HFF-Myc (cell line): ENCODE data around the gene ABCA1.
"Not testable (repeated sequence)": the region's sequence is repeated elsewhere in the genome, so short reads cannot be mapped to it uniquely, and the experiment has no call there.

Source experiments
- DNase-seq: peaks from one replicate; pipeline ENCODE4 v3.0.0-alpha.2; 2011; ENCODE audit warnings: low read depth; ENCODE audit errors: extremely low read depth
- H3K4me3 ChIP-seq: replicated peaks from 2 replicates; pipeline ENCODE4 v1.5.1; 2011; ENCODE audit warnings: low read depth, mild to moderate bottlenecking, control low read depth, low read length
- TF ChIP-seq, protein P1 (sequence below): IDR thresholded peaks from 2 replicates; pipeline ENCODE4 v1.5.1; 2012; ENCODE audit warnings: mild to moderate bottlenecking, low read depth, low read length, control low read depth; ENCODE audit errors: missing control alignments

Gene ABCA1

DNA sequence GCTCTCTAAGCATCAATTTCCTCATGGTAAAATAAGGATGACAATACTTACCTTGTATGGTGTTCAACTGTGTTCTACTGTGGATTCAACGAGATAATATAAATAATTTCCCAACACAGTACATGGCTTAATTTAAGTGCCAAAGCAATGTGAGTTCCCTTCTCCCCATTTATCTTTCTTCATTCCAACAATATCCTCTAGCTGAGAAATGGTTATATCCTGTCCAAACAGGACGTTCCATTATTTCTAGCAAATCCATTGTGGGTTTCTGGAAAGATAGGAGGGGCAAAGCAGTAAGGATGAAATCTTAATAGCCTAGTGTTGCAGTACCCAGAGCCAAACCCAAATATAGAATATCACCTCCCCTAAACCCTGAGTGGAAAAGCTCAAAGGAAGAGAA lies 22.0 kb downstream of the ABCA1 start:
- no peak for DNase-seq
- TF ChIP-seq, protein P1, sequence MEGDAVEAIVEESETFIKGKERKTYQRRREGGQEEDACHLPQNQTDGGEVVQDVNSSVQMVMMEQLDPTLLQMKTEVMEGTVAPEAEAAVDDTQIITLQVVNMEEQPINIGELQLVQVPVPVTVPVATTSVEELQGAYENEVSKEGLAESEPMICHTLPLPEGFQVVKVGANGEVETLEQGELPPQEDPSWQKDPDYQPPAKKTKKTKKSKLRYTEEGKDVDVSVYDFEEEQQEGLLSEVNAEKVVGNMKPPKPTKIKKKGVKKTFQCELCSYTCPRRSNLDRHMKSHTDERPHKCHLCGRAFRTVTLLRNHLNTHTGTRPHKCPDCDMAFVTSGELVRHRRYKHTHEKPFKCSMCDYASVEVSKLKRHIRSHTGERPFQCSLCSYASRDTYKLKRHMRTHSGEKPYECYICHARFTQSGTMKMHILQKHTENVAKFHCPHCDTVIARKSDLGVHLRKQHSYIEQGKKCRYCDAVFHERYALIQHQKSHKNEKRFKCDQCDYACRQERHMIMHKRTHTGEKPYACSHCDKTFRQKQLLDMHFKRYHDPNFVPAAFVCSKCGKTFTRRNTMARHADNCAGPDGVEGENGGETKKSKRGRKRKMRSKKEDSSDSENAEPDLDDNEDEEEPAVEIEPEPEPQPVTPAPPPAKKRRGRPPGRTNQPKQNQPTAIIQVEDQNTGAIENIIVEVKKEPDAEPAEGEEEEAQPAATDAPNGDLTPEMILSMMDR = no peak
- H3K4me3 ChIP-seq = no peak overlapping the region

DNA sequence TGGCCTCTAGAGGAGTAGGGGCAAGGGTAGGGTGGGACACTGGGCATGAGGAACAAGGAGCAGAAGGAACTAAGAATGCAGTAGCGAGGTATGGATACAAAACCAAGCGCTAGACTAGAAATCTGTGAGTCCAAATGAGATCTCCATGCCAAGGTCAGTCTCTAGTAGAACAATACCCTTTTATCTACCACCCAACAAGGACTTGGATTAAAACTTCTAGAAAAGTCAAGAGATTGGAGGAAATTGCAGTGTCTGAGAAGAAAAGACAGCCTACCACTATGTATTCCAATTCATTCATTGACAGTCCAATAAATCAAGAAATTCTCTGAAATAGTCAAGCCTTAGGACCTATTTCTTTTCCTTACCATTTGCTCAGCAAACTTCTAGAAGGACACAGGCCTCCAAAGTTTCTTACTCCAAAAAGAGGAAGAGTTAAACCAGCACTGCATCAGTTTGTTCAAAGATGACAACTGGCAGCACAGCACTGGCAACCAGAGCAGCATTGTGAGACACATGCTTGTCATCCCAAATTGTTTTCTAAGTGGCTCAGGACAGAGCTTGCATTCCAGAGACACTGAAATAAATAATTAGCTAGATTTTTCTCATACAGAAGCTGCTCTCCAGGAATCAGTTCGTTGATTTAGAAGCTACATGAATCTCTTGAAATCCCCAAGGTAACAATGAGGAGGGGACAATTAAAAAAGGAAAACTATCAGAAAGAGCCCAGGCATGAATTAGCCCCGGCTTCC lies 22.6 kb downstream of the ABCA1 start:
- TF ChIP-seq, protein P1 = no peak
- DNase-seq = no peak
- no peak overlapping the region for H3K4me3 ChIP-seq

DNA sequence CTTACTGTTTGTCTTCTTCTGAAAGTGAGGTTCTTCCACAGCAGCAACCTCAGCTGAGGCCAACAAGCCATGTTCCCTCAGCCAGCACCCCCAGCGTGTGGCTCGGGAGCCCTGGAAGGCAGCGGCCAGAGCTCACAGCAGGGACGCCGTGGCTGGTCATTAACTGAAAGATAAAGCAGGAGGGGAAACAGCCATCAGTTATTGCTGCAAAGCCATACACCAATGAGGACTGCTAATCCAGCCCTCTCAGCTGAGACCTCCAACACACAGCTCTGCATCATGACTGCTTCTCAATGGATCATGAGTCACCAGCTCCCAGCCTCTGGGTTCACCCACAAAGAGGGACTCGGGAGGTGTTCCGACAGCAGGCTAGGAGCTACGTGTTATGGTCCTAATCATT lies 24.3 kb downstream of the ABCA1 start:
- TF ChIP-seq, protein P1 = no peak

DNA sequence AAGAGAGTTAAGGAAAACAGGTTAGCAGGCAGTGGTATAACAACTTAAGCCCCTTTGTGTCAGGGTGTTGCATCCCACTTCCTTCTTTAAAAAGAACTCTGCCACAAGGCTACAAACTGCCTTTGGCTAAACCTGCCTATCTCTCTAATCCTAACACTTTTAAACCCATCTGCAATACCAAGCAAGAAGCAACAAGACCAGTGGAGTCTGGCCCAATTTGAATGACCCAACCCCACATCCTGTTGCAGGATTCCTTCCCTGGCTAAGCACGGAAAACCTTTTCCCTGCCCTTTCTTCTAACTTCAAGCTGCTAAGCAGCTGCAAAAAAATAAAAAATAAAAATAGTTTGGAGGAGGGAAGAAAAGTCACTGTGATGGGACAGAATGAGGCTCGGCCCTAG lies 27.1 kb downstream of the ABCA1 start:
- no peak for DNase-seq
- H3K4me3 ChIP-seq = no peak overlapping the region
- TF ChIP-seq, protein P1 = no peak

More for the DNA sequence above, 24.3 kb downstream of the ABCA1 start:
- DNase-seq = no peak
- no peak overlapping the region for H3K4me3 ChIP-seq

DNA sequence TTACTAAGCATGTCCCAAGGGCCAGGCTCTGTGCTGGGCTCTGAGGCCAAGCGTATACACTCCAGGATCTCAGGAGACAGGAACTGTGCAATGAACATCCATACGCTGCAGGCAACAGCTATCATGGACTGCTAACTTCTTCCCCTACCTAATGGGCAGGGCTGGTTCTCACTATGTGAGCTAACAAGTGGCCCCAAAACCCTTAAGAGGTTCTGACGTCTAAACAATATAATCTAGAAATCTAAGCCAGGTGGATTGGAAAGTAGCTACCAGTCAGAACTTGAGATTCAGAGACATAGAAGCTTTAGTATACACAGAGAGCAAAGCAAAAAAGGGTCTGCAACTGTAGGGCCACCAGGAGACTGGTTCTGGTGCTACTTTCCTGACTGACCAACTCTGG lies 27.6 kb downstream of the ABCA1 start:
- H3K4me3 ChIP-seq = no peak overlapping the region
- TF ChIP-seq, protein P1 = no peak
- no peak for DNase-seq

DNA sequence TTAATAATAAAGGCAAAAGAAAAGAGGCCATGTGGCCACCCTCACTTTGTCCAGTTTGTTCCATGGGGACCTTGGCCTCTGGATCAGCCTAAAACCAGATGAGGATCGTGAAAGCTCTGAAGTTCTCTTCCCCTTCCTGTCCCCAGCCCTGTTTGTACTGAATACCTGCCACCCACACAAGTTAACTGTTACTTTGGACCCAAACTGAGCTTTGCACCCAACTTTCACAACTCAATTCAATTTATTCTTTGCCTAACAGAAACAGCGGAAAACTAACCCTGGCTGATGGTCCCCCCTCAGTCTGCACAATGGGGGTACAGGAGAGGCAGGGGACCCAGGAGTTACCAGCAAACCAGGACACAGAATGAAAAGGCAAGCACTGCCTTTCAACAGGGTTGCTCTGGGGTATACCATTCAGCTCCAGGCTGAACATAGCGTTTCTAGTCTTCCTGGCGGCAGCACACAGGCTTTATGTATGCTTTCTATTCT lies 28.2 kb downstream of the ABCA1 start:
- H3K4me3 ChIP-seq = no peak overlapping the region
- TF ChIP-seq, protein P1 = no peak
- no peak for DNase-seq

DNA sequence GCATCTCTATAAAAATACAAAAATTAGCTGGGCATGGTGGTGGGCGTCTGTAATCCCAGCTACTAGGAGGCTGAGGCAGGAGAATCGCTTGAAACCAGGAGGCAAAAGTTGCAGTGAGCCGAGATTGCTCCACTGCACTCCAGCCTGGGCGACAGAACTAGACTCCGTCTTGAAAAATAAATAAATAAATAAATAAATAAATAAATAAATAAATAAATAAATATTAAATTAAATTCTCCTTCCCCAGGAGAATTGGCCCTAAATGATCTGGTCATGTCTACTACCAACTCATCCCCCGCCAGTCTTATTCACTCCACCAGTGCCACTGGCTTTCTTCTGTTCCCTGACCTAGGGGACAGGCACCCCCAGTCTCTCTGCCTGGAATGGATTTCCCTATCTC lies 29.6 kb downstream of the ABCA1 start:
- not testable (repeated sequence) for DNase-seq, H3K4me3 ChIP-seq
